Hematopoietic multipotent progenitor cell treated with erythropoietin and hydrocortisone succinate and interleukin-3 and kit ligand, for 4 days (in vitro differentiated cells): ENCODE data around the gene CARD19.
"Not testable (repeated sequence)": the region's sequence is repeated elsewhere in the genome, so short reads cannot be mapped to it uniquely, and the experiment has no call there.

Experiments
- DNase-seq: peaks from one replicate; pipeline ENCODE4 v3.0.0-alpha.2; 2015

The CARD19 gene

GRCh38 chr9:93089024-93089423 is 7.0 kb upstream of the CARD19 start:
- no peak for DNase-seq

DNA sequence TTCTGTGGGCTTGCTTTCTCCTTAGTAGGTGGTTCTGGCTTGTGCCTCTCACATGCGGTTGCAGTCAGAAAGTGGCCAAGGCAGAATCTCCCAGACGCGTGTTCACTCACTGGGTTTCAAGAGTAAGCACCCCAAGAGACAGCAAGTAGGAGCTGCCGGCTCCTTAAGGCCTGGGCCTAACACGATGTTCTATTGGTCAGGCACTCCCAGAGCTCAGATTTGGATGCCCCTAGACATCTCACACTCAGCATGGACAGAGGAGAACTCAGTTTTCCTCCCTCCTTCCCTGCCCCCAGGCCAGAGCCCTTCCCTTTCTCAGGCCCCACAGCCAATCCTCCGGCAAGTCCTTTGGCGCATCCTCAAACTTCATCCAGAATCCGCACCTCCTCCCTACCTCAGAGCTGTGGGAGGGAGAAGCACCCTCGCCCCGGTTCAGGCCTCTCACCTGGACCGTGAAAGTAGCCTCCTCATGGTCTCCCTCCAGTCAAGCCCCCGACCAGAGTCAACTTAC is 6.5 kb upstream of the CARD19 start:
- DNase-seq: no peak

- DNase-seq: no peak
These were observed 5.8 kb upstream of the CARD19 start for GRCh38 chr9:93090091-93090655.

GRCh38 chr9:93091056-93091452 is 5.0 kb upstream of the CARD19 start:
- DNase-seq: no peak

DNA sequence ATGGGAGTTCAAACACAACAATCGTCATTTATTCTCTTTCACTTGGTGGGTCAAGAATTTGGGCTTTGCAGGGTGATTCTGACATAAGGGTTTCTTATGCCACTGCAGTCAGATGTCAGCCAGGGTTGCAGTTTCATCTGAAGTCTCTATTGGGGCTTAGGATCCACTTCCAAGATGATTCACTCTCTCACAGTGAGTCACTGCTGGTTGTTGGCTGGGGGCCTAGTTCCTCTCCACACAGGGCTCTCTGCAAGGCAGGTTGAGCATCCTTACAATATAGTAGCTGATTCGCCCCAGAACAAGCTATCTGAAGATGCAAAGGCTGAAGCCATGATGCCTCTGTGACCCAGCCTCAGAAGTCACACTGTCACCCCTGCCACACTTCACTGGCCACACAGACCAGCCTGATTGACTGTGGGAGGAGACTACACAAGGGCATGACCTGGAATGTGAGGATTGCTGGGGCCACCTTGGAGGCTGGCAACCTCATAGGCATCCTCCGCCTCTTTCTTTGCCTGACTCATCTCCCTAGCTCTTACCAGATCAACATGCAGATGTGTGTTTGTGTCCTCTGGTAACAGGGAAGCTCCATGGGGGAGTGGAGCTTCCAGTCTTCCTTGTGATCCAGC is 4.5 kb upstream of the CARD19 start:
- peak; percentile 48 for DNase-seq

DNA sequence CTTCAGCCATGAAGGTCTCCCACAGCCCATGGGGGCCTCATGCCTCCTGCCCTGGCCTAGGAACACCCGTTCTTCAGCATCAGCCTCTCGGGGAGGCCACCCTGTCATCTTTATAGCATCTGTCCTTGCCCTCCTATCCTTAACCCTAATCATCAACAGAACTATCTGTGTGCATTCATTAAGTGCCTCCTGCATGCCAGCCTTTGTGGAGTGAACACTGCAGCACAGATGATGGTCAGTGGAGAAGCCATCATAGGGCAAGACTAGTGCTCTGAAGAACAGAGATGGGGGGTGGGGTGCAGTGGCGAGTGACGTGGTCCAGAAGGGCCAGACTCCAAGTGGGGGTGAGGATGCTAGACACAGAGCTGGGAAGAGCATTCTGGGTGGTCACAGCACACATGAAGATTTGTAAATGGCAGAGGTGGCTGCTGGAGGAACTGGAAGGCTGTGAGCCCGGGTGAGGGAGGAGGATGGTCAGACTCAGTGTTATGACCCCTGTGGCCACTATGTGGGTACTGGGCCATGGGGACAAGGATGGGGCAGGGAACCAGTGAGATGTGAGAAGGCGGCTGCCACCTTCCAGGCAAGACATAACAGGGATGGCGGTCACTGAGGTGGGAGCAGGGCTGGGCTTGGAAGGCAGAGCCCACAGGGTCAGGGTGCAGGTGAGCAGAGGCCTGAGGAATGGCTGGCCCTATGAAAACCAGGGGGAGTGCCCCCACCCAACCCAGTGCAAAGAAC is 3.6 kb upstream of the CARD19 start:
- no peak for DNase-seq

GRCh38 chr9:93093127-93093876 is 2.7 kb upstream of the CARD19 start:
- peak; percentile 88 for DNase-seq

DNA sequence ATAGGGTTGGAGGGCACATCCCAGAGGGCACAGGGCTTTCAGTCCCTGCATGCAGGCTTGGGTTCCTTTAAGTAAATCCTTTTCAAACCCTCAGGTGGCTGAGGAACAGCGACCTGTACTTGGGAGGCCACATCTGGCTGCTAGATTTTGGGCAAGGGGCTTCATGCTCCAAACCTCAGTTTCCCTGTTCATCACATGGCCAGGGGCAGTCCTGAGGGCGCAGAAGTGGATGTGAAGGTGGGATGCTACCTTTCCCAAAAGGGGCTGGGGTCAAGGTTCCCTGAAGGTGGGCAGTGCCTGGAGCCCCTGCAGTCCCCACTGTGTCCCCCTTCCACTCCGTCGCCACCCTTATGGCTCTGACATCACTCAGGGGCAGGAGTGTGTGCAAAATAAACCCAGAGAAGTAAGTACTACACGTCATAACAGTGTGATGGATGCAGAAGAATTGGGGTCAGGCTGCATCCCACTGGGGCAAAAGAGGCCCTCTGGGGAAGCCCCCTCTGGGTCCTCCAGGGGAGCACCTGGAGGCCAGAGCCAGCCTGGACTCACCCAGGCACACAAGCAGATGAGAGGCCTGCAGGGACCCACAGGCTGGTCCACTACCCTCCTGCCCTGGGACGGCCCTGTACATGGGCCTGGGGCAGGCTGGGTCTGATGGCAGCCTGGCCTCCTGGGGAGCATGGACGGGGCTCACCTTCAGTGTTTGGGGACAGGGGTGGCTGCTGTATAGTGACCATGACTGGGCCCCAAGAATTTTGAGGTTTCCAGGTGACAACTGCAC is 1.9 kb upstream of the CARD19 start:
- no peak for DNase-seq

- peak; percentile 58 for DNase-seq
These were observed 1.3 kb upstream of the CARD19 start for GRCh38 chr9:93094658-93095204.

DNA sequence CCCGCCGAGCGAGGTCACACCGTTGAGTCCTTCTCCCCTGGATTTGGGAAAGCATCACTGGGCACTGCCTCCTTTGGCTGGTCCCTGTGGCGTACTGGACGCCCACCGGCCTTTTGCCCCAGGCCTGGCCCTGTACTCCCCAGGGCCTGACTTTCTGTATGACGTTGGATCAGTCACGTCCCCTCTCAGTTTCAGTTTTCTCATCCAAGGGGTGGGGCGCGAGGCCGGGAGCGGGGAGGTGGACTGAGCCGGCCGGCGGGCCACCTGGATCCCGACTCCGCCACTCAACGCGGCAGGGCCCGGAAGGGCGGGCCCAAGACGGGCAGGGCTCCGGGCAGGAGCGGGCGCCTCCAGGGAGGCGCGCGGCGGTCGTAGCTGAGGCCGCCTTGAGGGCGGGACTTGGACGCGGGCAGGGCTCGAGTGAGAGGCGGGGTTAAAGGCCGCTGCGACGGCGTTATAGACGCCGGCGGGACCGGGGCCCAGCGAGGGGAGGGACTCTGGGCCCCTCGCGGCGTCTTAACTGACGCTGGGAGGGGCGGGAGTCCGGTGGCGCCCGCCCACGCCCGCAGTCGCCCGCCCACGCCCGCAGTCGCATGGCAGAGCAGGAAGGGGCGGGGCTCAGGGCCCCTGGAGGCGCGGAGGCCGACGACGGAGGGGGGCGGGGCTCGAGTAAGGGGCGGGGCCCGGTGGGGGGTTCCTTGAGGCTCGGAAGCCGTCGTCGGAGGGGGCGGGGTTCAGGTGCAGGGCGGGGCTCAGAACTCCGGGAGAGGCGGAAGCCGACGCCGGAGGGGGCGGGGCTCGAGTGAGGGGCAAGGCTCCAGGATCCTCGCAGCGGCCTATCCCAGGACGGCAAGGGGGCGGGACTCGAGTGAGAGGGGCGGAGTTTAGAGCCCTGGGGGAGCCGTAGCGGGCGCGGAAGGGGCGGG is 549 bp upstream of the CARD19 start:
- DNase-seq: peak; percentile 100

- no peak for DNase-seq
These were observed 880 bp downstream of the CARD19 start for GRCh38 chr9:93096811-93097382.

- no peak for DNase-seq
These were observed 1.6 kb downstream of the CARD19 start for GRCh38 chr9:93097511-93098201.

GRCh38 chr9:93098236-93098946 is 2.4 kb downstream of the CARD19 start:
- peak; percentile 97 for DNase-seq

GRCh38 chr9:93099551-93100275 is 3.7 kb downstream of the CARD19 start:
- peak; percentile 42 for DNase-seq

- no peak for DNase-seq
These were observed 4.2 kb downstream of the CARD19 start for GRCh38 chr9:93100276-93100636.

DNA sequence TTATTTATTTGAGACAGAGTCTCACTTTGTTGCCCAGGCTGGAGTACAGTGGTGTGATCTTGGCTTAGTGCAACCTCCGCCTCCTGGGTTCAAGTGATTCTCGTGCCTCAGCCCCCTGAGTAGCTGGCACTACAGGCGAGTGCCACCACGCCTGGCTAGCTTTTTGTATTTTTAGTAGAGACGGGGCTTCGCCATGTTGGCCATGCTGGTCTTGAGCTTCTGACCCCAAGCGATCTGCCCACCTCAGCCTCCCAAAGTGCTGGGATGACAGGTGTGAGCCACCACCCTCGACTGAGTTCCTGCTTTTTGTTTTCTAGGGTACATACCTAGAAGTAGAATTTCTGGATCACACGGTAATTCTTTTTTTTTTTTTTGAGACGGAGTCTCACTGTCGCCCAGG is 5.1 kb downstream of the CARD19 start:
- not testable (repeated sequence) for DNase-seq

GRCh38 chr9:93105620-93106019 is 9.6 kb downstream of the CARD19 start:
- DNase-seq: no peak

DNA sequence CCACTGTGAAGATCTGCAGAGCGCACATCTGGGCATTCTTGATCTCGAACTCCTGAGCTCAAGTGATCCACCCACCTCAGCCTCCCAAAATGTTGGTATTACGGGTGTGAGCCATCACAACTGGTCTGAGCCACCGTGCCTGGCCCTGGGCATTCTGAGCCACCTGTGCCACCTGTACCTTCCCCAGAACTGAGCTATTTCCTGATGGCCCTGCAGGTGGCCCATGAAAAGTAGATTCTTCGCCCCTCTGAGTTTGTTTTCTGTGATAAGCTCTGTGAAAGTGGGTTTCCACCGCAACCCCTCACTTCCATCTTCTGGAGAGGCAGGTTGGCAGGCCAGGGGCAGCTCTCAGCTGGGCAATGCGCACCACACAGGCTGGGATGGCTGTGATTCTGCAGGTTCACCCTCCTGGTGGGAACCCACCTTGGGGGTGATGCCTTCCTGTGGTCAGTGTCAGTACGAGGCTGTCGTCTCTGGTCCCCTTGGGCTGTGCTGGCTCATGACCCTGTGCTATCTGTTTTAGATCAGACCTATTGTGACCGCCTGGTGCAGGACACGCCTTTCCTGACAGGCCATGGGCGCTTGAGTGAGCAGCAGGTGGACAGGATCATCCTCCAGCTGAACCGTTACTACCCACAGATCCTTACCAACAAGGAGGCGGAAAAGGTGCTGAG is 11.3 kb downstream of the CARD19 start:
- no peak for DNase-seq
